ENCODE measurements around the gene SLC35B2. TPM values are rescaled to one million over a fixed set of nuclear protein-coding genes. Genes with fewer than 3 reads are reported as not detected.

The SLC35B2 gene
- total RNA-seq, 2 donors from 2014 or later: 44.5 to 59.9 TPM

- no peak overlapping the region for H3K4me3 ChIP-seq
Measured at GRCh38 chr6:44275271-44275748, 18.0 kb upstream of the SLC35B2 start.

GRCh38 chr6:44273617-44274016 is 16.3 kb upstream of the SLC35B2 start:
- 70% methylated on average over 1 of the region's 1 CpG for WGBS
- no peak for TF ChIP-seq POLR2A (IDR thresholded peaks at IDR 0.05)
- no peak for TF ChIP-seq CTCF (IDR thresholded peaks at IDR 0.05)
- TF ChIP-seq POLR2AphosphoS5 (IDR thresholded peaks at IDR 0.05): no peak

More at GRCh38 chr6:44275271-44275748, 18.0 kb upstream of the SLC35B2 start:
- H3K27me3 ChIP-seq (replicated peaks; ENCODE audit: insufficient read depth): peaks cover 5% of the 10 kb centered on the region
- H3K27ac ChIP-seq: no peak overlapping the region
- TF ChIP-seq POLR2A (IDR thresholded peaks at IDR 0.05) (no peak), CTCF (IDR thresholded peaks at IDR 0.05) (no peak), POLR2AphosphoS5 (IDR thresholded peaks at IDR 0.05) (no peak)
- WGBS: 72% methylated on average over 57 of the region's 59 CpGs
- intact Hi-C loops (cut with DNase I): no loop called here
- H3K9me3 ChIP-seq: no peaks in the 10 kb centered on the region
- no peaks in the 10 kb centered on the region for H3K4me1 ChIP-seq (replicated peaks)
- DNase-seq (ENCODE audit: low spot score): no peak
- no peaks in the 10 kb centered on the region for H3K36me3 ChIP-seq

GRCh38 chr6:44272999-44273566 is 15.8 kb upstream of the SLC35B2 start:
- H3K27me3 ChIP-seq (replicated peaks; ENCODE audit: insufficient read depth): peaks cover 5% of the 10 kb centered on the region
- intact Hi-C loops (cut with DNase I): no loop called here
- H3K36me3 ChIP-seq: no peaks in the 10 kb centered on the region
- H3K27ac ChIP-seq: no peak overlapping the region
- H3K9me3 ChIP-seq: no peaks in the 10 kb centered on the region
- no peak overlapping the region for H3K4me3 ChIP-seq
- TF ChIP-seq POLR2A (IDR thresholded peaks at IDR 0.05): no peak
- TF ChIP-seq CTCF (IDR thresholded peaks at IDR 0.05): no peak
- TF ChIP-seq POLR2AphosphoS5 (IDR thresholded peaks at IDR 0.05): no peak
- no peak for DNase-seq (ENCODE audit: low spot score)
- H3K4me1 ChIP-seq (replicated peaks): no peaks in the 10 kb centered on the region
- WGBS: 81% methylated on average over 23 of the region's 23 CpGs

More at GRCh38 chr6:44273617-44274016, 16.3 kb upstream of the SLC35B2 start:
- Histone ChIP-seq H3K36me3 (no peaks in the 10 kb centered on the region), H3K27me3 (replicated peaks; ENCODE audit: insufficient read depth) (peaks cover 5% of the 10 kb centered on the region), H3K27ac (no peak overlapping the region), H3K9me3 (no peaks in the 10 kb centered on the region), H3K4me1 (replicated peaks) (no peaks in the 10 kb centered on the region), H3K4me3 (no peak overlapping the region)
- intact Hi-C loops (cut with DNase I): no loop called here
- no peak for DNase-seq (ENCODE audit: low spot score)

GRCh38 chr6:44272529-44272928 is 15.2 kb upstream of the SLC35B2 start:
- H3K4me3 ChIP-seq: no peak overlapping the region
- no peak overlapping the region for H3K27ac ChIP-seq
- H3K27me3 ChIP-seq (replicated peaks; ENCODE audit: insufficient read depth): peaks cover 5% of the 10 kb centered on the region
- DNase-seq (ENCODE audit: low spot score): no peak
- intact Hi-C loops (cut with DNase I): no loop called here
- TF ChIP-seq POLR2A (IDR thresholded peaks at IDR 0.05): no peak
- no peak for TF ChIP-seq POLR2AphosphoS5 (IDR thresholded peaks at IDR 0.05)
- no peak for TF ChIP-seq CTCF (IDR thresholded peaks at IDR 0.05)
- no peaks in the 10 kb centered on the region for H3K4me1 ChIP-seq (replicated peaks)
- H3K9me3 ChIP-seq: no peaks in the 10 kb centered on the region
- H3K36me3 ChIP-seq: no peaks in the 10 kb centered on the region
- 84% methylated on average over 3 of the region's 3 CpGs for WGBS

GRCh38 chr6:44271914-44272313 is 14.6 kb upstream of the SLC35B2 start:
- Histone ChIP-seq H3K36me3 (no peaks in the 10 kb centered on the region), H3K27ac (no peak overlapping the region), H3K4me1 (replicated peaks) (no peaks in the 10 kb centered on the region), H3K27me3 (replicated peaks; ENCODE audit: insufficient read depth) (peaks cover 5% of the 10 kb centered on the region), H3K9me3 (no peaks in the 10 kb centered on the region), H3K4me3 (no peak overlapping the region)
- intact Hi-C loops (cut with DNase I): no loop called here
- WGBS: 62% methylated on average over 3 of the region's 3 CpGs
- no peak for TF ChIP-seq CTCF (IDR thresholded peaks at IDR 0.05)
- no peak for TF ChIP-seq POLR2A (IDR thresholded peaks at IDR 0.05)
- TF ChIP-seq POLR2AphosphoS5 (IDR thresholded peaks at IDR 0.05): no peak
- DNase-seq (ENCODE audit: low spot score): no peak
